Right lobe of liver (tissue), 6 donors: ENCODE measurements around the gene CYB5D1. TPM values are rescaled to one million over a fixed set of nuclear protein-coding genes. Genes with fewer than 3 reads are reported as not detected.

Experiments
- ATAC-seq, 4 donors: fragments of 200-7000 bp; cut with Tn5 transposase; one replicate each; pipeline ENCODE4 v1.9.1; 2020; ENCODE audit warnings: mild to moderate bottlenecking in 4 of 4, moderate library complexity in 4 of 4
- DNase-seq, 3 donors: peaks; one replicate each; pipeline ENCODE4 v3.0.0-alpha.2; 2020
- H3K27ac ChIP-seq, 3 donors: fragments of 200-600 bp; one replicate each; pipeline ENCODE4 v1.8.0; 2022
- H3K27me3 ChIP-seq, 2 donors: fragments of 200-600 bp; one replicate each; pipeline ENCODE4 v1.8.0; 2022
- H3K36me3 ChIP-seq, 4 donors: fragments of 200-600 bp; sonication (generic) in 1 of 4; one replicate each; pipeline versions ENCODE4 v1.5.1 to v1.8.0; 2017 to 2022; ENCODE audit warnings: control low read depth in 1 of 4
- H3K4me1 ChIP-seq, 4 donors: fragments of 200-600 bp; sonication (generic) in 1 of 4; one replicate each; pipeline versions ENCODE4 v1.5.1 to v1.8.0; 2017 to 2022; ENCODE audit warnings: control low read depth in 1 of 4
- H3K4me3 ChIP-seq, 3 donors: fragments of 200-600 bp; one replicate each; pipeline ENCODE4 v1.8.0; 2022
- H3K9me3 ChIP-seq, 4 donors: fragments of 200-600 bp; sonication (generic) in 1 of 4; one replicate each; pipeline versions ENCODE4 v1.5.1 to v1.8.0; 2017 to 2022; ENCODE audit warnings: control low read depth in 1 of 4
- POLR2A ChIP-seq: fragments of 450-650 bp; IDR thresholded peaks from one replicate; pipeline ENCODE4 v1.6.1; 2017; ENCODE audit warnings: antibody characterized with exemption, mild to moderate bottlenecking
- WGBS: methylation state at CpG from one replicate; pipeline ENCODE4 v1.1.6; 2018; ENCODE audit warnings: low coverage, low lambda C conversion rate; ENCODE audit not compliant: insufficient coverage; ENCODE audit errors: missing lambda C conversion rate; 5-methylcytosine and 5-hydroxymethylcytosine counted together
- intact Hi-C, 2 donors: fragments of 100-400 bp; cut with DNase I; formaldehyde crosslinking; loops; one replicate each; pipeline versions ENCODE4 v1.11.2 to v1.14.1; 2022
- total RNA-seq, 6 experiments: library from RNA; depleted of rRNA in 2 of 6; stranded (reverse); fragments of >200 nt in 2 of 6; fragmentation: NEBNext Ultra II Directional in 3 of 6; extraction: Animal tissue kit (Norgen Biotek cat#: 25700) in 3 of 6; gene quantifications; one replicate each; pipeline versions ENCODE4 v1.1.0 to v1.2.4, GENCODE V29; 2016 to 2023
- TF ChIP-seq, protein P1 (sequence below), 4 donors: fragments of 200-600 bp in 3 of 4; fragments of 450-650 bp in 1 of 4; IDR thresholded peaks; one replicate each; pipeline versions ENCODE4 v1.5.1 to v1.8.0; 2016 to 2022; ENCODE audit warnings: antibody characterized with exemption in 4 of 4, mild to moderate bottlenecking in 2 of 4
- donor health status: DM: no; HTN: yes; CAD: no.
- donor health status: DM: no; HTN: no; CAD: no.
- donor health status: DM: no; HTN: no; CAD: no.
- donor health status: DM: no; HTN: yes; CAD: no.
- donor health status: DM: no; HTN: yes; CAD: no.

CYB5D1 gene
- total RNA-seq, 6 experiments from 2014 or later, result 6.0 to 11.7 (median 7.4) TPM

- Histone ChIP-seq H3K27me3 (no peaks in the 10 kb centered on the region), H3K4me3 (no peak overlapping the region), H3K27ac (no peak overlapping the region), H3K36me3 (no peaks in the 10 kb centered on the region), H3K9me3 (no peaks in the 10 kb centered on the region), H3K4me1 (no peaks in the 10 kb centered on the region)
- WGBS, result 100% methylated on average over 2 of the region's 7 CpGs
- ATAC-seq (no peak), DNase-seq (no peak)
- intact Hi-C loops, result no loop called here
- TF ChIP-seq POLR2A, result no peak
- TF ChIP-seq, protein P1, sequence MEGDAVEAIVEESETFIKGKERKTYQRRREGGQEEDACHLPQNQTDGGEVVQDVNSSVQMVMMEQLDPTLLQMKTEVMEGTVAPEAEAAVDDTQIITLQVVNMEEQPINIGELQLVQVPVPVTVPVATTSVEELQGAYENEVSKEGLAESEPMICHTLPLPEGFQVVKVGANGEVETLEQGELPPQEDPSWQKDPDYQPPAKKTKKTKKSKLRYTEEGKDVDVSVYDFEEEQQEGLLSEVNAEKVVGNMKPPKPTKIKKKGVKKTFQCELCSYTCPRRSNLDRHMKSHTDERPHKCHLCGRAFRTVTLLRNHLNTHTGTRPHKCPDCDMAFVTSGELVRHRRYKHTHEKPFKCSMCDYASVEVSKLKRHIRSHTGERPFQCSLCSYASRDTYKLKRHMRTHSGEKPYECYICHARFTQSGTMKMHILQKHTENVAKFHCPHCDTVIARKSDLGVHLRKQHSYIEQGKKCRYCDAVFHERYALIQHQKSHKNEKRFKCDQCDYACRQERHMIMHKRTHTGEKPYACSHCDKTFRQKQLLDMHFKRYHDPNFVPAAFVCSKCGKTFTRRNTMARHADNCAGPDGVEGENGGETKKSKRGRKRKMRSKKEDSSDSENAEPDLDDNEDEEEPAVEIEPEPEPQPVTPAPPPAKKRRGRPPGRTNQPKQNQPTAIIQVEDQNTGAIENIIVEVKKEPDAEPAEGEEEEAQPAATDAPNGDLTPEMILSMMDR (IDR thresholded peaks at IDR 0.05), result no peak
These were observed 20.4 kb downstream of the CYB5D1 start for GRCh38 chr17:7878234-7878633.

DNA sequence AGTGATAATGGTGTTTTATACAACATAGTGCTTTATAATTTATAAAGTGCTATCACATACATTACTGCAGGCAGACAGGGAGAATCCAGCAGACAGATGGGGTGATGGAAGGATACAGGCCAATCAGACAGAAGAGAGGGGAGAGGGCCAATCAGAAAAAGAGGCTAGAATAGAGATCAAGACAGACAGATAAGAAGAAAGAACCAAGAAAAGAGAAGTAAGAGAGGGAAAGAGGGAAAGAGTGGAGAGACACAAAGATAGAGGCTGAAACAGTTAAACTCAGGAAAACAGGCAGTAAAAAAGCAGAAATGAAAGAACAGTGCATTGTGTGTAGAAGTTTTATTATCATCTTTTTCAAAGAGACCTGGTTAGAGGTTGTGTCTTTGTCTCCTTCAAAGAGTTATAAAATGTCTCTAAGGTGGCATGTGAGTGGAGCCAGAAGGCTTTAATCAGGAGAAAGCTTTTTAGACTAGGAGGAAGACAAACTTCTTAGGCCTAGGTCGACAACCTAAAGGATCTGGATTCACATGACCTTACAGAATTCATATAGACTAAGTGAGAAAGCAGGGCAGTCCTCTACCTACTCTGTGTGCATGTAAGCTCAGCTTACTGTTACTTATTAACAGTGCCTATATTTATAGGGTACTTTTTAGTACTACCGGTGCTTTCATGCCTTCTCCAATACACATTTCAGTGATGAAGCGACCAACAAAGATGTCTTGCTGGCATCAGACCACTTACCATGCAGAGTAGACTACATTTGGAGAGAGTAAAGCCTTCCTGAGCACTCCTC is 22.5 kb downstream of the CYB5D1 start:
- no peaks in the 10 kb centered on the region for H3K4me1 ChIP-seq
- 68% methylated on average over 3 of the region's 3 CpGs for WGBS
- no peaks in the 10 kb centered on the region for H3K9me3 ChIP-seq
- TF ChIP-seq POLR2A, result no peak
- TF ChIP-seq, protein P1 (IDR thresholded peaks at IDR 0.05), result no peak
- no peak overlapping the region for H3K4me3 ChIP-seq
- H3K27ac ChIP-seq, result no peak overlapping the region
- ATAC-seq, result no peak
- no peaks in the 10 kb centered on the region for H3K27me3 ChIP-seq
- H3K36me3 ChIP-seq, result no peaks in the 10 kb centered on the region
- DNase-seq, result no peak
- intact Hi-C loops, result no loop called here

- intact Hi-C loops, result no loop called here
- TF ChIP-seq POLR2A, result no peak
- TF ChIP-seq, protein P1 (IDR thresholded peaks at IDR 0.05), result no peak
- WGBS, result 54% methylated on average over 6 of the region's 7 CpGs
These were observed 23.7 kb downstream of the CYB5D1 start for GRCh38 chr17:7881276-7882054.

DNA sequence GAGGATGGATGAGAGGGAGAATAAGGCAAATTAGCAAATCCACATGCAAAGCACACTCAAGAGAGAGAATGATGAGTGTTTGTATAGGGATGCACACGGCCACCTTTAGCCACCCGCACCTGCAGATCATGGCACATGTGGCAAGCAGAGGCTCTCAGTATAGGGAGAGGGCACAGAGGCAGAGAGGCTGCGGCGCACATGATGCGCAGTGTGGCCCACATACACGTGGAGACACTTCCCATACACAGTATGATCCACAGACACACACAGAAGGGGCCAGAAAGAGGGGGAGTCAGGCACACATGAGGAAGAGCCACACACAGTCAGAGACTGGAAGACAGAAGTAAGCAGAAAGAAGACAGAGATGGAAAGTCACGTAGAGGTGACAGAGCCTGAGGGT is 24.3 kb downstream of the CYB5D1 start:
- peaks cover 0 to 18% (median 10%) of the 10 kb centered on the region in 4 donors for H3K4me1 ChIP-seq
- H3K4me3 ChIP-seq, result no peak overlapping the region
- ATAC-seq (no peak), DNase-seq (no peak)
- intact Hi-C loops, result no loop called here
- no peak overlapping the region for H3K27ac ChIP-seq
- no peaks in the 10 kb centered on the region for H3K27me3 ChIP-seq
- 75% methylated on average over 7 of the region's 7 CpGs for WGBS
- TF ChIP-seq POLR2A, result no peak
- TF ChIP-seq, protein P1 (IDR thresholded peaks at IDR 0.05), result no peak
- no peaks in the 10 kb centered on the region for H3K36me3 ChIP-seq
- H3K9me3 ChIP-seq, result no peaks in the 10 kb centered on the region

More at GRCh38 chr17:7881276-7882054, 23.7 kb downstream of the CYB5D1 start:
- H3K36me3 ChIP-seq, result no peaks in the 10 kb centered on the region
- no peaks in the 10 kb centered on the region for H3K9me3 ChIP-seq
- H3K4me1 ChIP-seq, result peaks cover 0 to 11% (median 6%) of the 10 kb centered on the region in 4 donors
- no peak for DNase-seq
- no peak for ATAC-seq
- no peak overlapping the region for H3K27ac ChIP-seq
- no peak overlapping the region for H3K4me3 ChIP-seq
- no peaks in the 10 kb centered on the region for H3K27me3 ChIP-seq
